Suprapubic skin (tissue), 3 donors: ENCODE data around the gene IL17RC.

ENCODE experiments used
- CTCF ChIP-seq, 2 donors: fragments of 200-600 bp in 1 of 2; fragments of 450-650 bp in 1 of 2; sonication (generic) in 1 of 2; IDR thresholded peaks; one replicate each; pipeline ENCODE4 v1.5.1; 2016 to 2019; ENCODE audit warnings: antibody characterized with exemption in 2 of 2, mild to moderate bottlenecking in 1 of 2, moderate library complexity in 1 of 2
- POLR2A ChIP-seq, 2 donors: fragments of 450-650 bp; IDR thresholded peaks; one replicate each; pipeline ENCODE4 v1.6.1; 2017; ENCODE audit warnings: antibody characterized with exemption in 2 of 2, mild to moderate bottlenecking in 2 of 2, moderate library complexity in 2 of 2

- peak; percentile 22 to 70 for TF ChIP-seq CTCF (IDR thresholded peaks at IDR 0.05)
- no peak for TF ChIP-seq POLR2A (IDR thresholded peaks at IDR 0.05)
Observed at GRCh38 chr3:9947025-9947995, 30.4 kb downstream of the IL17RC start.
